SJSA1 (cell line): ENCODE data around the gene PKP2. TPM values are rescaled to one million over a fixed set of nuclear protein-coding genes. Genes with fewer than 3 reads are reported as not detected.
"Not testable (repeated sequence)": the region's sequence is repeated elsewhere in the genome, so short reads cannot be mapped to it uniquely, and the experiment has no call there.

ENCODE experiments used
- DNase-seq, 2 experiments: peaks; one replicate each; pipeline ENCODE4 v3.0.0-alpha.2; 2015 to 2020; ENCODE audit warnings: low spot score in 2 of 2, low read depth in 1 of 2
- H3K27ac ChIP-seq: fragments of 250-450 bp; sonication (Bioruptor Pico); 2 replicates; pipeline ENCODE4 v1.5.1; 2020; ENCODE audit warnings: mild to moderate bottlenecking, moderate library complexity
- H3K27me3 ChIP-seq: fragments of 250-450 bp; sonication (Bioruptor Pico); replicated peaks from 2 replicates; pipeline ENCODE4 v1.5.1; 2020; ENCODE audit warnings: mild to moderate bottlenecking, moderate library complexity
- H3K36me3 ChIP-seq: fragments of 250-450 bp; sonication (Bioruptor Pico); 2 replicates; pipeline ENCODE4 v1.5.1; 2020; ENCODE audit warnings: mild to moderate bottlenecking
- H3K4me1 ChIP-seq: fragments of 250-450 bp; sonication (Bioruptor Pico); replicated peaks from 2 replicates; pipeline ENCODE4 v1.6.1; 2021; ENCODE audit warnings: mild to moderate bottlenecking
- H3K4me3 ChIP-seq: fragments of 250-450 bp; sonication (Bioruptor Pico); 2 replicates; pipeline ENCODE4 v1.5.1; 2020; ENCODE audit warnings: mild to moderate bottlenecking
- H3K9me3 ChIP-seq: fragments of 250-450 bp; sonication (Bioruptor Pico); replicated peaks from 2 replicates; pipeline ENCODE4 v1.5.1; 2020; ENCODE audit warnings: mild to moderate bottlenecking
- total RNA-seq: library from RNA; depleted of rRNA; stranded (reverse); fragments of >200 nt; shearing (Covaris generic); gene quantifications from 2 replicates; pipeline ENCODE4 v1.2.3, GENCODE V29; 2014

Gene PKP2
- total RNA-seq, 1 experiment from 2014 or later = 28.6 TPM

- Histone ChIP-seq H3K27me3 (no peaks in the 10 kb centered on the region), H3K4me1 (peaks cover 13% of the 10 kb centered on the region), H3K36me3 (no peaks in the 10 kb centered on the region), H3K4me3 (no peak overlapping the region), H3K9me3 (no peaks in the 10 kb centered on the region), H3K27ac (no peak overlapping the region)
- DNase-seq = no peak
Observed at GRCh38 chr12:32906399-32907165, 10.0 kb upstream of the PKP2 start.

DNA sequence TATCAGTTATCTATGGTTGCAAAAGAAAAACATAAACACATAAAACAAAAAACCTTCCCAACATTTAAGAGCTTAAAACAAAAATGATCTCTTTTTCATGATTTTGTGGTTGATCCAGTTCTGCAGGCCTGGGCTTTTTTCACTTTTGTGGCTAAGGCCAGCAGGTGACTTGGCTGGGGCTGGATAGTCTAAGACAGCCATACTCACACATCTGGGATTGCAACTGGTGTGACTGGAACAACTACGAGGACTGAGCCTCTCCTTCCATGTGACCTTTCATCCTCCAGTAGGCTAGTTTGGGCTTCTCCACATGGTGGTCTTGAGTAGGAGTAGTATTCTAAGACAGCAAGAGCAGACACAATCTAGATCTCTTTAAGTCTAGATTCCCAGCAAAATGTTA is 7.2 kb upstream of the PKP2 start:
- Histone ChIP-seq H3K27ac (no peak overlapping the region), H3K27me3 (no peaks in the 10 kb centered on the region), H3K36me3 (no peaks in the 10 kb centered on the region), H3K9me3 (no peaks in the 10 kb centered on the region), H3K4me1 (peaks cover 28% of the 10 kb centered on the region), H3K4me3 (no peak overlapping the region)
- DNase-seq = no peak

GRCh38 chr12:32903318-32903717 is 6.7 kb upstream of the PKP2 start:
- Histone ChIP-seq H3K9me3 (no peaks in the 10 kb centered on the region), H3K27ac (no peak overlapping the region), H3K36me3 (no peaks in the 10 kb centered on the region), H3K4me1 (peaks cover 28% of the 10 kb centered on the region), H3K27me3 (no peaks in the 10 kb centered on the region), H3K4me3 (no peak overlapping the region)
- DNase-seq = no peak

DNA sequence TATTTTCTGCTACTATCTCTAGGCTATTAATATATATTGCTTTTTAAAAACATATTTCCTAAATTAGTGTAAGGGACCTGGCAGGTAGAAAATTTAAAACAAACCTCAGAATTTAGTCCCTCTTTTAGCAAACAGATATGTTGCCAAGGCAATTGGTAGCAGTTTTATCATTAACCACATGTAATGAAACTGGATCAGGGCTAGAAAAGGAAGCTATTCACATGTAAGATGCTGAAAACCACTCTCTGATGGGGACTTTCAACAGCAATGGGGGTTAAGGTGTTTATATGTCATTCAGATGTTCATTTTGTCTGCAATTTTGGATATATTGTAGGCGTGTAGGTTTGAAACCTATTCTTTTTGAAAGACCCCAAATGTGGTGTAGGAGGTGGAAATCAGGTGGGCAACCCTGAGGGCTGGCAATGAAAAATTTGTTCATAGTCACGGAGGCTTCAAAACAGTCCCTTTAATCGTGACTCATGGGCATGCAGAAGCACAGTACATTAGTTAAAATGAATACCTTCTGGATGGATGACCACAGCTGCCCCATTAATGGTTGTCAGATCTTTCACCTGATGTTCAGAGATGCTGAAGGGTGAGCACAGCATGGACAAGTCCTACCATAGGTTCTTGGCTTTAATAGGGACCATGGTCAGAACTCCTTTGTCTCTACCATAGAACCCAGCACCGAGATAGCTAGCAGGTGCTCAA is 5.9 kb upstream of the PKP2 start:
- Histone ChIP-seq H3K4me3 (no peak overlapping the region), H3K9me3 (no peaks in the 10 kb centered on the region)

DNA sequence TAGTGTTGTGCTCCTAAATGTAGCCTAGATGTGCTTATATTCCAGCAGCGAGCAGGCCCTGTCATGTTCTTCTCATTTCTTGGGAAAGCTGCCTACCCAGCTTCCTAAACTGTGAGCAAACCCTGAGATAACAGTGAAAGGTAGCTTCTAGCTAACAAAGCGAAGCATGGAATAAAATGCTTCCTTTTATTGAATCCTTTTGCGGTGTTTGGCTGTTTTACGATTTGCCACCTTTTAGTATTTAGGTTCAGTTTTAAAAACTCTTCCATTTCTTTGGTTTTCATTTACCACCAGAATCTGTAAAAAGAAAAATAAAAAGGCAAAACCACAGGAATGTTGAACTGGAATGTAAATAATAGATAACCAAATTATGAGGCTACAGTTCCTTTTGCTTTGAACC is 5.0 kb upstream of the PKP2 start:
- DNase-seq = peak in 1 of 2 experiments; percentile 68
- H3K4me3 ChIP-seq = no peak overlapping the region
- peak overlapping the region; percentile 76 for H3K27ac ChIP-seq
- no peaks in the 10 kb centered on the region for H3K9me3 ChIP-seq
- H3K4me1 ChIP-seq = peaks cover 36% of the 10 kb centered on the region
- H3K36me3 ChIP-seq = no peaks in the 10 kb centered on the region
- no peaks in the 10 kb centered on the region for H3K27me3 ChIP-seq

More for the DNA sequence above, 5.9 kb upstream of the PKP2 start:
- no peaks in the 10 kb centered on the region for H3K36me3 ChIP-seq
- DNase-seq = no peak
- H3K27ac ChIP-seq = peak overlapping the region; percentile 76
- peaks cover 30% of the 10 kb centered on the region for H3K4me1 ChIP-seq
- no peaks in the 10 kb centered on the region for H3K27me3 ChIP-seq

- Histone ChIP-seq H3K27ac (no peak overlapping the region), H3K36me3 (no peaks in the 10 kb centered on the region), H3K27me3 (no peaks in the 10 kb centered on the region), H3K4me1 (peaks cover 62% of the 10 kb centered on the region), H3K9me3 (no peaks in the 10 kb centered on the region), H3K4me3 (no peak overlapping the region)
- no peak for DNase-seq
Observed at GRCh38 chr12:32897687-32898573, 1.4 kb upstream of the PKP2 start.

DNA sequence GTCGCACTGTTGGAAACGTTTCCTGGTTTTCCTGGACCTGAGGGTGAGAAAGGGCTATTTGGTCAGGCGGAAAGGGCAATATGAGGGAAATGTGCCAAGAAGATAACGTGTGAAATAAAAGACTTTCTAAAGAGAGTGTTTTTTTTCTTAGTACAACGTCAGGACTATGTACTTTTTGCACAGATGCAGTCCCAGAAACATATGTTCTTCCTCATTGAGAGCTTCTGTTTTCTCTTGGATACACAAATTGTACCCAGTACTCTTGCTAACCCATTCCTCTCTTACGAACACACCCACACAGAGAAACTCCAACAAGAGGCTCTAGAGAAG is 669 bp upstream of the PKP2 start:
- no peaks in the 10 kb centered on the region for H3K36me3 ChIP-seq
- no peaks in the 10 kb centered on the region for H3K9me3 ChIP-seq
- no peak overlapping the region for H3K27ac ChIP-seq
- peak overlapping the region; percentile 57 for H3K4me3 ChIP-seq
- no peak for DNase-seq
- no peaks in the 10 kb centered on the region for H3K27me3 ChIP-seq
- H3K4me1 ChIP-seq = peaks cover 61% of the 10 kb centered on the region

- H3K4me1 ChIP-seq = peaks cover 60% of the 10 kb centered on the region
- 0 out of 2 replicates have a peak, but pooled peaks cover 3% of the 10 kb centered on the region for H3K36me3 ChIP-seq
- no peak for DNase-seq
- H3K9me3 ChIP-seq = no peaks in the 10 kb centered on the region
- H3K4me3 ChIP-seq = peak overlapping the region; percentile 57
- no peaks in the 10 kb centered on the region for H3K27me3 ChIP-seq
- no peak overlapping the region for H3K27ac ChIP-seq
Observed at GRCh38 chr12:32895688-32896431, 717 bp downstream of the PKP2 start.

- no peak for DNase-seq
- H3K36me3 ChIP-seq = 0 out of 2 replicates have a peak, but pooled peaks cover 4% of the 10 kb centered on the region
- no peaks in the 10 kb centered on the region for H3K9me3 ChIP-seq
- no peak overlapping the region for H3K4me3 ChIP-seq
- no peak overlapping the region for H3K27ac ChIP-seq
- H3K27me3 ChIP-seq = no peaks in the 10 kb centered on the region
- peaks cover 52% of the 10 kb centered on the region for H3K4me1 ChIP-seq
Observed at GRCh38 chr12:32894566-32894965, 2.0 kb downstream of the PKP2 start.

DNA sequence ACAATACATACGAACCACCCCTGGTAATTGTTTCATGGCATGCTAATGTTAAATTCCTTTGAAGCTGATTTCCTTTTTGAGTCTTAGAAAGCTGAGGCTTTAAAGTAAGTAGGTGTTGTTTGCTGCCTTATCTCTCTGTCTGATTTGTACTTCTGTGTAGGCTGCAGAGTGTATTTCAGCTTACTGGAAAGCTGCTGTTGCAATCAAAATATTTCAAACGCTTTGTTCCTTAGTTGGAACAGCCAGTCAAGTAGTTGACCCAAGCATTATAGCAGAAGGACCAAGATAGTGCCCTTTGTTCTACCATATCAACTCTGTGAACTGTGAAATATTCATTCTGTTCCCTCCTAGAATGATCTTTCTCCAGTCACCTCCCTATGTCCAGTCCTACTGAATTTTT is 3.1 kb downstream of the PKP2 start:
- DNase-seq = no peak
- peak overlapping the region; percentile 48 for H3K27ac ChIP-seq
- no peak overlapping the region for H3K4me3 ChIP-seq

DNA sequence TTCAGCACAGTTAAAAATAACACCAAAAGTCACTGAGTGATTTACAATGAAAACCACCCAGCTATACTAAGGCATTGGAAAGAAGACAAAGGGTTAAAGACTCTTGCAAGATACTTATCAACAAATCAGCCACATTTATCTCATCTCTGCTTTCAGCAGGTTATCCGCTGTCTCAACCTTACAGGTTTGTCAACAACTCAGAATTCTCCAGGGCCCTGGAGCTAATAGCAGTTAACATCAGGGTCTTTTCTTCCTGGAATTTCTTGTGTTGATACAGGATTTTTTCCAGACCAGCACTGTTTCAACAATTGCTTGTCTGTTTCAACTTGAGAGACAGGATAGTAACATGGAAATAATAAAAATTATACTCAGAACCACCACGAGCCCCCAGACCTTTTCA is 3.5 kb downstream of the PKP2 start:
- no peaks in the 10 kb centered on the region for H3K27me3 ChIP-seq
- H3K27ac ChIP-seq = peak overlapping the region; percentile 48
- 0 out of 2 replicates have a peak, but pooled peaks cover 8% of the 10 kb centered on the region for H3K36me3 ChIP-seq
- no peak overlapping the region for H3K4me3 ChIP-seq
- no peak for DNase-seq
- H3K4me1 ChIP-seq = peaks cover 61% of the 10 kb centered on the region
- H3K9me3 ChIP-seq = no peaks in the 10 kb centered on the region

More for the DNA sequence above, 3.1 kb downstream of the PKP2 start:
- Histone ChIP-seq H3K27me3 (no peaks in the 10 kb centered on the region), H3K4me1 (peaks cover 61% of the 10 kb centered on the region), H3K36me3 (0 out of 2 replicates have a peak, but pooled peaks cover 8% of the 10 kb centered on the region), H3K9me3 (no peaks in the 10 kb centered on the region)

GRCh38 chr12:32892369-32892768 is 4.2 kb downstream of the PKP2 start:
- H3K4me1 ChIP-seq = peaks cover 58% of the 10 kb centered on the region
- H3K36me3 ChIP-seq, H3K9me3 ChIP-seq, DNase-seq, H3K4me3 ChIP-seq, H3K27me3 ChIP-seq: not testable (repeated sequence)
- H3K27ac ChIP-seq = peak overlapping the region; percentile 89

- Histone ChIP-seq H3K27ac (peak overlapping the region; percentile 89), H3K27me3 (no peaks in the 10 kb centered on the region), H3K36me3 (0 out of 2 replicates have a peak, but pooled peaks cover 8% of the 10 kb centered on the region), H3K4me3 (no peak overlapping the region), H3K9me3 (no peaks in the 10 kb centered on the region), H3K4me1 (peaks cover 54% of the 10 kb centered on the region)
- peak; percentile 67 to 87 for DNase-seq
Observed at GRCh38 chr12:32891956-32892355, 4.6 kb downstream of the PKP2 start.
